GM18861 (cell line): ENCODE measurements around the gene RSF1.
"Not testable (repeated sequence)": the region's sequence is repeated elsewhere in the genome, so short reads cannot be mapped to it uniquely, and the experiment has no call there.

Experiments used
- ATAC-seq: cut with Tn5 transposase; IDR thresholded peaks from one replicate; pipeline ENCODE4 v1.9.1; 2021; ENCODE audit not compliant: unreplicated experiment

RSF1 gene

GRCh38 chr11:77820565-77821348 is at the start of gene RSF1, which contains the start of gene AAMDC:
Gene RSF1, minus strand, starts transcription at chr11:77820722. Its CDS starts 8 bp downstream, at chr11:77820714.
Gene AAMDC, plus strand, starts transcription at chr11:77821144. Its CDS starts 21,353 bp downstream, at chr11:77842497.
- ATAC-seq = peak; percentile 77

- ATAC-seq = no peak
Measured at GRCh38 chr11:77868744-77869143, 48.2 kb upstream of the RSF1 start.

- no peak for ATAC-seq
Measured at GRCh38 chr11:77866336-77866735, 45.8 kb upstream of the RSF1 start.

- no peak for ATAC-seq
Measured at GRCh38 chr11:77865805-77866204, 45.3 kb upstream of the RSF1 start.

- ATAC-seq = not testable (repeated sequence)
Measured at GRCh38 chr11:77861444-77861843, 40.9 kb upstream of the RSF1 start.

GRCh38 chr11:77857906-77858457 is 37.5 kb upstream of the RSF1 start:
- ATAC-seq = not testable (repeated sequence)

- no peak for ATAC-seq
Measured at GRCh38 chr11:77854838-77855237, 34.3 kb upstream of the RSF1 start.

- no peak for ATAC-seq
Measured at GRCh38 chr11:77851503-77851902, 31.0 kb upstream of the RSF1 start.

GRCh38 chr11:77843700-77844099 is 23.2 kb upstream of the RSF1 start:
- not testable (repeated sequence) for ATAC-seq

- ATAC-seq = no peak
Measured at GRCh38 chr11:77842441-77843121, 22.1 kb upstream of the RSF1 start.

- no peak for ATAC-seq
Measured at GRCh38 chr11:77833302-77833701, 12.8 kb upstream of the RSF1 start.

GRCh38 chr11:77828926-77829325 is 8.4 kb upstream of the RSF1 start:
- ATAC-seq = no peak

- no peak for ATAC-seq
Measured at GRCh38 chr11:77823775-77824174, 3.3 kb upstream of the RSF1 start.

GRCh38 chr11:77822126-77822525 is 1.6 kb upstream of the RSF1 start:
- ATAC-seq = not testable (repeated sequence)

- ATAC-seq = no peak
Measured at GRCh38 chr11:77821349-77821851, 878 bp upstream of the RSF1 start.

- peak; percentile 12 for ATAC-seq
Measured at GRCh38 chr11:77819921-77820564, 479 bp downstream of the RSF1 start.

GRCh38 chr11:77819411-77819920 is 1.1 kb downstream of the RSF1 start:
- ATAC-seq = peak; percentile 49

GRCh38 chr11:77815459-77815858 is 5.1 kb downstream of the RSF1 start:
- ATAC-seq = no peak

GRCh38 chr11:77814848-77815247 is 5.7 kb downstream of the RSF1 start:
- no peak for ATAC-seq

- no peak for ATAC-seq
Measured at GRCh38 chr11:77813256-77813655, 7.3 kb downstream of the RSF1 start.

- no peak for ATAC-seq
Measured at GRCh38 chr11:77806993-77807392, 13.5 kb downstream of the RSF1 start.
